Fibroblast of lung (primary cell): ENCODE results near the gene TBC1D2B. TPM values are rescaled to one million over a fixed set of nuclear protein-coding genes. Genes with fewer than 3 reads are reported as not detected.

ENCODE experiments used
- DNase-seq, 2 donors: peaks; one replicate each; pipeline versions ENCODE4 v3.0.0 to v3.0.0-alpha.2; 2010; ENCODE audit warnings: low read depth in 2 of 2
- H2AFZ ChIP-seq: 2 replicates; pipeline ENCODE4 v1.5.1; 2012; ENCODE audit warnings: low read length, control low read depth, inconsistent platforms
- H3K27ac ChIP-seq: 2 replicates; pipeline ENCODE4 v1.5.1; 2011; ENCODE audit warnings: low read length, control low read depth; ENCODE audit not compliant: insufficient read depth
- H3K27me3 ChIP-seq: 2 replicates; pipeline ENCODE4 v1.5.1; 2011; ENCODE audit warnings: mild to moderate bottlenecking, low read length; ENCODE audit not compliant: control insufficient read depth, insufficient read depth
- H3K36me3 ChIP-seq: 2 replicates; pipeline ENCODE4 v1.5.1; 2011; ENCODE audit warnings: low read length; ENCODE audit not compliant: control insufficient read depth, insufficient read depth
- H3K4me1 ChIP-seq: 2 replicates; pipeline ENCODE4 v1.5.1; 2011; ENCODE audit warnings: low read length; ENCODE audit not compliant: control insufficient read depth, insufficient read depth; ENCODE audit errors: extremely low read depth
- H3K4me2 ChIP-seq: 2 replicates; pipeline ENCODE4 v1.5.1; 2011; ENCODE audit warnings: low read length, control low read depth; ENCODE audit not compliant: insufficient read depth; ENCODE audit errors: extremely low read depth
- H3K4me3 ChIP-seq, 4 experiments: fragments of 200-600 bp in 1 of 4; sonication (generic) in 1 of 4; replicated peaks in 1 of 4; 2 replicates each; pipeline ENCODE4 v1.5.1; 2011 to 2016; ENCODE audit warnings: low read length in 4 of 4, low read depth in 3 of 4, mild to moderate bottlenecking in 3 of 4, control low read depth in 2 of 4, inconsistent platforms in 1 of 4, mixed read lengths in 1 of 4; ENCODE audit not compliant: insufficient read depth in 1 of 4; ENCODE audit errors: control extremely low read depth in 1 of 4
- H3K79me2 ChIP-seq: 2 replicates; pipeline ENCODE4 v1.5.1; 2012; ENCODE audit warnings: mild to moderate bottlenecking, low read length, inconsistent platforms; ENCODE audit not compliant: control insufficient read depth, insufficient read depth
- H3K9ac ChIP-seq: 2 replicates; pipeline ENCODE4 v1.5.1; 2011; ENCODE audit warnings: mild to moderate bottlenecking, low read length, control low read depth; ENCODE audit not compliant: insufficient read depth
- H3K9me3 ChIP-seq: 2 replicates; pipeline ENCODE4 v1.5.1; 2012; ENCODE audit warnings: low read depth, low read length; ENCODE audit not compliant: control insufficient read depth, insufficient read depth
- H4K20me1 ChIP-seq: 2 replicates; pipeline ENCODE4 v1.5.1; 2011; ENCODE audit warnings: low read length; ENCODE audit not compliant: control insufficient read depth, insufficient read depth; ENCODE audit errors: extremely low read depth
- EZH2 ChIP-seq: IDR thresholded peaks from 2 replicates; pipeline ENCODE4 v1.5.1; 2012; ENCODE audit warnings: low read length, control low read depth, mild to moderate bottlenecking; ENCODE audit errors: missing control alignments
- polyA plus RNA-seq, 2 donors: library from polyadenylated mRNA; depleted of rRNA in 1 of 2; stranded (reverse) in 1 of 2; unstranded in 1 of 2; fragments of >200 nt; gene quantifications; 2 replicates each; pipeline ENCODE4 v1.2.1, GENCODE V29; 2011 to 2012; ENCODE audit warnings: missing spikeins in 1 of 2
- total RNA-seq: library from RNA; depleted of rRNA; stranded (reverse); fragments of >200 nt; gene quantifications from 2 replicates; pipeline ENCODE4 v1.2.1, GENCODE V29; 2014
- TF ChIP-seq, protein P1 (sequence below), 2 donors: IDR thresholded peaks in 1 of 2; conservative IDR thresholded peaks in 1 of 2; 1 replicate in 1 of 2; 2 replicates in 1 of 2; pipeline ENCODE4 v1.5.1; 2011 to 2012; ENCODE audit warnings: low read length in 2 of 2, control low read depth in 1 of 2, inconsistent platforms in 1 of 2, low read depth in 1 of 2, mild to moderate bottlenecking in 1 of 2

Gene TBC1D2B
- total and polyA plus RNA-seq, 2 donors (not counting 1 experiment from before 2014, with no cell fraction given), result 49.4 to 73.3 TPM

DNA sequence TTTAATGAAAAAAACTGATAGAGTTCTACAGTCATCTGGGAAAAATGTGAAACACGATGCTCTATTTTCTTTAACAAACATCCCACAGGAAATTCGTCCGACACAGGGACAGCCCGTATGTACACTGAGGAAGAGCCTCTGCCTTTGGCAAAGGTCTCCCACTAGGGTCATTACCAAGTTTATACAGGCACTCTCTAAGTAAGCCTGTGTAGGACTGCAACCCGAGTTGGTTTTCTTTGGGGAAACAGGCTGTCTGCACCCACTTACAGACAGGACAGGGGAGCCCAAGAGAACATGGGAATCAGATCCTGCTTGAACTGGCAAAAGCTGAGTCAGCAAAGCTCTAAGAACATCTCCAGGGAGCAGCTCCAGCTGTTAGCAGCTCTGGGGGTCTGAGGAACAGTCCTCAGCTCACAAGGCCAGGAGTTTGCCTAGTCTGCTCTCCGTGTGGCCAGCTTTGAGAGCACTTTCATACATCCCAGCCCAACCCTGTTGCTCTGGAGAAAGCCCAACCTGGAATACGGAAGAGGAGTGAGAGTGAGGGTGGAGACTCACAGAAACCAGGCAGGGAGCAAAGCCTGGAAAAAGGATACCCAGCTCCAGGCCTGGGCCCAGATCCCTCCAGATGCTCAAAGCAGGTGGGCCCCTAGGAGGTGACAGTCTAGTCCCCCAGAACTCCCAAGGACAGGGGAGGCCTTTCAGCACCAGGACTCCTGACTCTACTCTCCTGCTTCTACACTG, 1.9 kb downstream of the TBC1D2B start:
- Histone ChIP-seq H3K9me3 (no peaks in the 10 kb centered on the region), H3K27ac (peak overlapping the region; percentile 98), H3K4me3 (peak overlapping the region; percentile 54 to 82 (median 75)), H3K4me1 (peaks cover 23% of the 10 kb centered on the region), H3K36me3 (no peaks in the 10 kb centered on the region), H3K9ac (peak overlapping the region; percentile 73), H3K79me2 (peaks cover 46% of the 10 kb centered on the region), H3K4me2 (peak overlapping the region; percentile 87), H3K27me3 (no peaks in the 10 kb centered on the region), H4K20me1 (no peaks in the 10 kb centered on the region), H2AFZ (no peak overlapping the region)
- TF ChIP-seq, protein P1, sequence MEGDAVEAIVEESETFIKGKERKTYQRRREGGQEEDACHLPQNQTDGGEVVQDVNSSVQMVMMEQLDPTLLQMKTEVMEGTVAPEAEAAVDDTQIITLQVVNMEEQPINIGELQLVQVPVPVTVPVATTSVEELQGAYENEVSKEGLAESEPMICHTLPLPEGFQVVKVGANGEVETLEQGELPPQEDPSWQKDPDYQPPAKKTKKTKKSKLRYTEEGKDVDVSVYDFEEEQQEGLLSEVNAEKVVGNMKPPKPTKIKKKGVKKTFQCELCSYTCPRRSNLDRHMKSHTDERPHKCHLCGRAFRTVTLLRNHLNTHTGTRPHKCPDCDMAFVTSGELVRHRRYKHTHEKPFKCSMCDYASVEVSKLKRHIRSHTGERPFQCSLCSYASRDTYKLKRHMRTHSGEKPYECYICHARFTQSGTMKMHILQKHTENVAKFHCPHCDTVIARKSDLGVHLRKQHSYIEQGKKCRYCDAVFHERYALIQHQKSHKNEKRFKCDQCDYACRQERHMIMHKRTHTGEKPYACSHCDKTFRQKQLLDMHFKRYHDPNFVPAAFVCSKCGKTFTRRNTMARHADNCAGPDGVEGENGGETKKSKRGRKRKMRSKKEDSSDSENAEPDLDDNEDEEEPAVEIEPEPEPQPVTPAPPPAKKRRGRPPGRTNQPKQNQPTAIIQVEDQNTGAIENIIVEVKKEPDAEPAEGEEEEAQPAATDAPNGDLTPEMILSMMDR (conservative IDR thresholded peaks at IDR 0.05 in 1 of 2, IDR thresholded peaks at IDR 0.05 in 1 of 2; ENCODE audit: low read depth in 1 of 2, low read length in 2 of 2), result no peak
- TF ChIP-seq EZH2, result no peak
- peak; percentile 90 to 91 for DNase-seq

DNA sequence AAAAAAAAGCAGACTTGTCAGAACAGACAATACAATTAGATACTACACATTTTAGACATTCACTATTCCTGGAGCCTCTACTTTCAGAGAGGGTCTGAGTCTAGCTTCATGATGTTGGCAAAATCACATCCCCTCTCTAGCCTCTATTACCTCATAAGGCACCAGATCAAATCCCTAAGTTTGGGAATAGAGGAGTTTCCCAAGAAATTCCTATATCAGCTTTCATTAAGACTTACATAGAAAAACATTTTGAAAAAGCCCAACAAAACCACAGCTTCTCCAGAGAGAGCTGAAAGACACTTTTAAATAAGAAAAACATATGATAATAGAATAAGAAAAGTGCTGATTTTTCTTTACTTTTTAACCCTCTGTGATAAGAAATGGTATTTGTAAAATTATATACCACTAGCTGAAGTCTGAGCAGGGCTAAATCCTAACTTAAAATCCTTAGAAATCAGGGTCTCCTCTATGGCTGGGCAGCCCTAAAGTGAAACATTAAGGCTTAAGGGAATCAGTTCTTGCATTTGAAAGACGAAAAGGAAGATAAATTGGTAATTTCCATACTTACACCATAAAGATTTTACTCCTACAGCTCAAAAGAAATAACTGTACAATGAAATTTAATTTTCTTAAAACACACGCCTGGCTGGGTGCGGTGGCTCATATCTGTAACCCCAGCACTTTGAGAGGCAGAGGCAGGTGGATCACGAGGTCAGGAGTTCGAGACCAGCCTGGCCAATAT, 4.3 kb downstream of the TBC1D2B start:
- no peaks in the 10 kb centered on the region for H4K20me1 ChIP-seq
- peak overlapping the region; percentile 28 for H3K9ac ChIP-seq
- H3K79me2 ChIP-seq, result peaks cover 69% of the 10 kb centered on the region
- H3K4me2 ChIP-seq, result peak overlapping the region; percentile 26
- peak overlapping the region; percentile 62 for H3K27ac ChIP-seq
- H2AFZ ChIP-seq, result no peak overlapping the region
- no peaks in the 10 kb centered on the region for H3K27me3 ChIP-seq
- TF ChIP-seq, protein P1 (conservative IDR thresholded peaks at IDR 0.05 in 1 of 2, IDR thresholded peaks at IDR 0.05 in 1 of 2; ENCODE audit: low read depth in 1 of 2, low read length in 2 of 2), result no peak
- no peak for TF ChIP-seq EZH2
- H3K9me3 ChIP-seq, result no peaks in the 10 kb centered on the region
- DNase-seq, result no peak
- peaks cover 43% of the 10 kb centered on the region for H3K4me1 ChIP-seq
- H3K36me3 ChIP-seq, result no peaks in the 10 kb centered on the region
- peak overlapping the region in 1 of 4 experiments; percentile 38 for H3K4me3 ChIP-seq
